ENCODE measurements around the gene JUN.

- TF ChIP-seq, protein P1, sequence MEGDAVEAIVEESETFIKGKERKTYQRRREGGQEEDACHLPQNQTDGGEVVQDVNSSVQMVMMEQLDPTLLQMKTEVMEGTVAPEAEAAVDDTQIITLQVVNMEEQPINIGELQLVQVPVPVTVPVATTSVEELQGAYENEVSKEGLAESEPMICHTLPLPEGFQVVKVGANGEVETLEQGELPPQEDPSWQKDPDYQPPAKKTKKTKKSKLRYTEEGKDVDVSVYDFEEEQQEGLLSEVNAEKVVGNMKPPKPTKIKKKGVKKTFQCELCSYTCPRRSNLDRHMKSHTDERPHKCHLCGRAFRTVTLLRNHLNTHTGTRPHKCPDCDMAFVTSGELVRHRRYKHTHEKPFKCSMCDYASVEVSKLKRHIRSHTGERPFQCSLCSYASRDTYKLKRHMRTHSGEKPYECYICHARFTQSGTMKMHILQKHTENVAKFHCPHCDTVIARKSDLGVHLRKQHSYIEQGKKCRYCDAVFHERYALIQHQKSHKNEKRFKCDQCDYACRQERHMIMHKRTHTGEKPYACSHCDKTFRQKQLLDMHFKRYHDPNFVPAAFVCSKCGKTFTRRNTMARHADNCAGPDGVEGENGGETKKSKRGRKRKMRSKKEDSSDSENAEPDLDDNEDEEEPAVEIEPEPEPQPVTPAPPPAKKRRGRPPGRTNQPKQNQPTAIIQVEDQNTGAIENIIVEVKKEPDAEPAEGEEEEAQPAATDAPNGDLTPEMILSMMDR (IDR thresholded peaks at IDR 0.05): no peak
- no peak for TF ChIP-seq EZH2 (IDR thresholded peaks at IDR 0.05)
Observed at GRCh38 chr1:58767143-58767542, 16.7 kb downstream of the JUN start.

Measured in neural progenitor cell (in vitro differentiated cells).